Adrenal gland (tissue), 5 donors: ENCODE measurements around the gene HDAC4.

Experiments
- CTCF ChIP-seq, 6 experiments: fragments of 450-650 bp in 4 of 6; fragments of 200-600 bp in 2 of 6; sonication (generic) in 1 of 6; IDR thresholded peaks; 1 replicate in 5 of 6; 2 replicates in 1 of 6; pipeline versions ENCODE4 v1.5.1 to v1.8.0; 2016 to 2021; ENCODE audit warnings: antibody characterized with exemption in 6 of 6, mild to moderate bottlenecking in 2 of 6, moderate library complexity in 1 of 6
- POLR2A ChIP-seq, 2 donors: fragments of 450-650 bp; IDR thresholded peaks; one replicate each; pipeline ENCODE4 v1.6.1; 2017; ENCODE audit warnings: antibody characterized with exemption in 2 of 2, mild to moderate bottlenecking in 2 of 2, moderate library complexity in 1 of 2
- donor health status: DM: no; HTN: no; CAD: no.

GRCh38 chr2:239285071-239285931, 115.5 kb downstream of the HDAC4 start:
- TF ChIP-seq CTCF (IDR thresholded peaks at IDR 0.05) (no peak), POLR2A (IDR thresholded peaks at IDR 0.05) (no peak)
